Measurements from ENCODE around the gene SLC6A18.

The SLC6A18 gene

GRCh38 chr5:1285141-1285540 is 60.0 kb downstream of the SLC6A18 start:
- ChIA-PET CTCF (no interaction called here), POLR2A (interaction anchor here (0.7 kb wide), 2 partner anchors 35 to 43 kb away, joined by 4 to 6 read pairs; no protein-coding TSS in a partner anchor)
- H3K4me3 ChIP-seq (ENCODE audit: low read depth, low read length): no peak overlapping the region
- no peak overlapping the region for H3K27ac ChIP-seq (ENCODE audit: extremely low read depth, low read depth, low read length)
- no peaks in the 10 kb centered on the region; a peak in 1 of 3 replicates for H3K36me3 ChIP-seq (ENCODE audit: control insufficient read depth in 2 of 2, insufficient read depth in 1 of 2, low read length in 2 of 2)
- TF ChIP-seq ZFP3 (tag by site-specific recombination; IDR thresholded peaks at IDR 0.05; ENCODE audit: low read depth) (no peak), ZNF184 (tag by site-specific recombination; IDR thresholded peaks at IDR 0.05) (no peak), ZNF146 (tag by site-specific recombination; IDR thresholded peaks at IDR 0.05) (no peak), ZNF433 (tag by site-specific recombination; IDR thresholded peaks at IDR 0.05; ENCODE audit: low read depth) (no peak), ZFP69B (tag by site-specific recombination; IDR thresholded peaks at IDR 0.05) (no peak), SCRT1 (tag by site-specific recombination; IDR thresholded peaks at IDR 0.05; ENCODE audit: borderline replicate concordance) (no peak), ZNF639 (tag by site-specific recombination; IDR thresholded peaks at IDR 0.05) (no peak), ZSCAN18 (tag by site-specific recombination; IDR thresholded peaks at IDR 0.05) (no peak)
- no peaks in the 10 kb centered on the region for H3K4me1 ChIP-seq (ENCODE audit: control insufficient read depth, insufficient read depth, low read length)
- H3K9me3 ChIP-seq (ENCODE audit: control insufficient read depth, insufficient read depth, low read depth, low read length): no peaks in the 10 kb centered on the region

GRCh38 chr5:1285883-1286291 is 60.7 kb downstream of the SLC6A18 start:
- no peaks in the 10 kb centered on the region for H3K4me1 ChIP-seq (ENCODE audit: control insufficient read depth, insufficient read depth, low read length)
- no peaks in the 10 kb centered on the region for H3K9me3 ChIP-seq (ENCODE audit: control insufficient read depth, insufficient read depth, low read depth, low read length)
- no peaks in the 10 kb centered on the region; a peak in 1 of 3 replicates for H3K36me3 ChIP-seq (ENCODE audit: control insufficient read depth in 2 of 2, insufficient read depth in 1 of 2, low read length in 2 of 2)
- CTCF ChIA-PET: no interaction called here
- no peak overlapping the region for H3K4me3 ChIP-seq (ENCODE audit: low read depth, low read length)
- POLR2A ChIA-PET: interaction anchor here (0.7 kb wide), 2 partner anchors 36 to 42 kb away, joined by 4 to 6 read pairs; no protein-coding TSS in a partner anchor
- no peak overlapping the region for H3K27ac ChIP-seq (ENCODE audit: extremely low read depth, low read depth, low read length)
- TF ChIP-seq ZSCAN30 (tag by site-specific recombination; IDR thresholded peaks at IDR 0.05): no peak
- TF ChIP-seq PRDM4 (tag by site-specific recombination; IDR thresholded peaks at IDR 0.05): no peak
- TF ChIP-seq MEIS1 (CRISPR knock-in tag; IDR thresholded peaks at IDR 0.05; ENCODE audit: borderline replicate concordance): no peak
- no peak for TF ChIP-seq GLI2 (tag by site-specific recombination; IDR thresholded peaks at IDR 0.05; ENCODE audit: borderline replicate concordance, low read depth)

- Histone ChIP-seq H3K4me1 (ENCODE audit: control insufficient read depth, insufficient read depth, low read length) (no peaks in the 10 kb centered on the region), H3K36me3 (ENCODE audit: control insufficient read depth in 2 of 2, insufficient read depth in 1 of 2, low read length in 2 of 2) (no peaks in the 10 kb centered on the region; a peak in 1 of 3 replicates), H3K4me3 (ENCODE audit: low read depth, low read length) (no peak overlapping the region), H3K27ac (ENCODE audit: extremely low read depth, low read depth, low read length) (no peak overlapping the region), H3K9me3 (ENCODE audit: control insufficient read depth, insufficient read depth, low read depth, low read length) (no peaks in the 10 kb centered on the region)
- ChIA-PET CTCF (interaction anchor here (1.3 kb wide), 1 partner anchor 115 kb away, joined by 3 read pairs; no protein-coding TSS in a partner anchor), POLR2A (no interaction called here)
- TF ChIP-seq OSR2 (tag by site-specific recombination; IDR thresholded peaks at IDR 0.05) (no peak), ZNF677 (tag by site-specific recombination; IDR thresholded peaks at IDR 0.05) (no peak), ZFP69B (tag by site-specific recombination; IDR thresholded peaks at IDR 0.05) (no peak), ZNF114 (tag by site-specific recombination; IDR thresholded peaks at IDR 0.05) (no peak), ZNF704 (tag by site-specific recombination; IDR thresholded peaks at IDR 0.05) (no peak), ZNF202 (tag by site-specific recombination; IDR thresholded peaks at IDR 0.05; ENCODE audit: borderline replicate concordance) (no peak), ZBTB17 (tag by site-specific recombination; IDR thresholded peaks at IDR 0.05) (no peak), ZSCAN4 (tag by site-specific recombination; IDR thresholded peaks at IDR 0.05) (no peak), ELK4 (IDR thresholded peaks at IDR 0.05; ENCODE audit: borderline replicate concordance, low read depth, low read length) (no peak), ZNF785 (tag by site-specific recombination; IDR thresholded peaks at IDR 0.05) (no peak)
Measured at GRCh38 chr5:1288439-1289335, 63.5 kb downstream of the SLC6A18 start.
